GM19351 (cell line): ENCODE data around the gene MDFI.

ENCODE experiments used
- ATAC-seq: cut with Tn5 transposase; IDR thresholded peaks from one replicate; pipeline ENCODE4 v1.9.1; 2021; ENCODE audit warnings: mild to moderate bottlenecking, moderate library complexity; ENCODE audit not compliant: unreplicated experiment

Gene MDFI

GRCh38 chr6:41630946-41631345 is 7.3 kb upstream of the MDFI start:
- no peak for ATAC-seq

DNA sequence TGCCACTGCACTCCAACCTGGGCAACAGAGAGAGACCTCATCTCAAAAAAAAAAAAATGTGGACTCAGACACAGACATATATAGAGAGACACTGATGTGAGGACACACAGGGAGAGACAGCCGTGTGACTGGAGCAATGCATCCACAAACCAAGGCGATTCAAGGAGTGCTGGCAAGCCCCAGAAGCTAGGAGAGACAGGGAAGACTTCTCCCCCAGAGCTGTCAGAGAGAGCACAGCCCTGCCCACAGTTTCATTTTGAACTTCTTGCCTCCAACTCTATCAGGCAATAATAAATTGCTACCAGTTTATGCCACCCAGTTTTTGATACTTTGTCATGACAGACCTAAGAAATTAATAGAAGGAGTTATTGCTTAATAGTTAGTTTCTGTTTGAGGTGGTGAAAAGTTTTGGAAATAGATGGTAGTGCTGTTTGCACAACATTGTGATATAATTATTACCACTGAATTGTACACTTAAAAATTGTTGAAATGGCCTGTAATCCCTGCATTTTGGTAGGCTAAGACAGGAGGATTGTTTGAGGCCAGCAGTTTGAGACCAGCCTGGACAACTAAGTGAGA is 5.1 kb upstream of the MDFI start:
- ATAC-seq = no peak

DNA sequence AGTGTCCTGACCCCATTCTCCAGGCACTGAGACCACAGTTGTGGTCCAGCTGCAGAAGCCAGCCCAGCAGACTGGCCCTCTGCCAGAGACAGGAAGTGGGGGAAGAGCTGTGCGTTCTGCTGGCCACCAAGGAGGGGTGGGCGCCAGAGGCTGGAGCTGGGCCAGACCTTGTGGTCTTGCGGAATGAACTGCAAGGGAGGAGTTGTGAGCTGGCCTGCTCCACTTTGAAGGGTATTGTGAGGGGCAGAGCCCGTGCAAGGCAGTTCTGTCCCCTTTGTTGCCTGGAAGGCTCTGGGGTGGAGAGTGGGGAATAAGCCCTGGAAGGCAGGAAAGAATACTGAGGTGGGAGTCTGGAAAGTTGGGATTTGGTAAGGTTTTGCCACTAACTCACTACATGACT is 3.6 kb upstream of the MDFI start:
- ATAC-seq = no peak

DNA sequence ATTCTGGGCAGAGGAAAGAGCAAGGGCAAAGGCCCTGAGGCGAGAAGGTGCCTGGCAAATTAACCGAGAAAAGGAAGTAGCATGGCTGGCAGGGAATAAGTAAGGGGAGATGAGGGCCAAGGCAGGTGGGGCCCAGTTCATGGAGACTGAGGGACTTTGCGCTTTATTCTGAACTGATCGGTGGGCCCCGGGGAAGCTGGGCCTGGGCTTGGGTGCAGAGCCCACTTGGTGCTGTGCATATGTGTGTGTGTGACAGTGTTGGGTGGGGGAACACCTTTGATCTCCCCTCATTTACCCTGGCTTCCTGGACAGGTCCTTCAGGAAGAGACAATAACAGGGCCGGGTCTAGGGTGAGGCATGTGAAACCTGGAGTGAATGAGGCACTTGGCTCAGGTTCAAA is 2.9 kb upstream of the MDFI start:
- no peak for ATAC-seq

GRCh38 chr6:41636833-41637193 is 1.5 kb upstream of the MDFI start:
- no peak for ATAC-seq

DNA sequence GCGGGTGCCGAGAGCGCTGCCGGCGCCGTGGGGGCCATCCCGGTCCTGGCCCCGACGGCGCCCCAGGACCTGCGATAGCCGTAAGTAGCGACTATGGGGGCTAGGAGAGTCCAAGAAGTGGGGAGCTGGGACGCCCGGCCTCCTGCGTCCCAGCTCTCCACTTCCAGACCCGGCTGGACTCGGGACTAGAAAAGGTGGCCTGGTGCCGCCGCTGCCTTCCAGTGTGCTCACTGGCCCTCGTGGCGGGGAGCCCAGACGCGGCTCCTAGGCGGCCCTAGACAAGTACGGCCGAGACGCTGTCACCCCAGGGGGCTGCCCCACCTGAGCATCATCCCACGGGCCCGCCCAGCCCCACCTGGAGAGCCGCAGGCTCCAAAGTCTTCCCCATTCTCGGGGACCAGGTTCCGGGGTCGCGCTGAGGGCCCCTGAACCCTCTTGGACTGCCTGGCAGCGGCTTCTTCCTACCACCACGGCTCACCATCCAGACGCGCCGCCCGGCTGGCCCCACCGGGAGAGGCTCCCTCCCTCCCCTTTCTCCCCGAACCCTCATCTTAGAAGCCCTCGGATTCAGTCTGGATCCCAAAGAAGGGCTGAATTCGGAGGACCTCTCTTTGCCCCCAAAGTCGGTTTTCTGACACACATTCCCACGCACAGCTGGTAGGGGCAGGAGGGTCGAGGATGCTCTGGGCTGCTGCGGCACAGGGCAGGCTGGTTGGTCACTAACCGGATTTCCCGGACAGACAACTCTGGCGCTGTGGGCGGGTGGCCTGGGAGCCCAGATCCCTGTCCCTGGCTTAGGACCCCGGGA is 870 bp upstream of the MDFI start:
- no peak for ATAC-seq

DNA sequence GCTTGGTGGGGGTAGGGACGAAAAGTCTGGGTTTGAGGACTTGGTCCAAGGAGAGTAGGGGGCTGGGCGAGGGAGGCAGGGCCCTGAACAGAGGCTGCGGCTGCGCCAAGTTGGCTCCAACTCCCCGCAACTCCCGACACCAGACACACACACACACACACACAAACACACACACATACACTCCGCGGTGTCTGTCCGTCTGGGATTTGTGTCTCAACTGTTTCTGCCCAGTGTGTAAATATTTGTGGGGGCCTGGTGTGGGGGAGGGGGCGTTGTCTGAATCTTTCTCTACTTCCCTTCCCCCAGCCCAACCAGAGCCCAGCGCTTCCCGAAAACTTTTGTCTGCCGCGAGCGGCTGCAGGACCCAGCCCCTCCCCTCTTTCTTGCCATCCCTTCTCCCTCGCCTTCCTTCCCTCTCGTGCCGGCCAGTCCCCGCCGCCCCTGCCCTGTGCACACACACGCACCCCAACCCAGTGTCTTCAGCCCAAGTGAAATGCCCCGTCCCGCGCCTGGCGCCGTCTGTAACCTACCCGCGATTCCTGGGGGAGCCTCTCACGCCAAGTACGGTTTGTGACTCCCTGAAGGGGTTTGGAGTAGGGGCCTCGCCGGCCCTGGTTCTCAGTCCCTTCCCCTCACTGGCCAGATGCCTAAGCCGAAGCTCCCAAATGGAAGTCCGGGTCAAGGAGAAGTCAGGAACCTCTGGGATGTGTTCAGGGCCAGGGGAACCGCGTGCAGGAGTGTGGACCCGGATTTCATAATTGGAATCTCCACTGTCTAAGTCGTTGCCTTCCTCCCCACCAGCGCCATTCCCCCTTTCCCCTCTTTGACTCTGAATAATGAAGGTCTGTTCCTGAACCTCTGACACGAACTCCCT is 904 bp downstream of the MDFI start:
- no peak for ATAC-seq

DNA sequence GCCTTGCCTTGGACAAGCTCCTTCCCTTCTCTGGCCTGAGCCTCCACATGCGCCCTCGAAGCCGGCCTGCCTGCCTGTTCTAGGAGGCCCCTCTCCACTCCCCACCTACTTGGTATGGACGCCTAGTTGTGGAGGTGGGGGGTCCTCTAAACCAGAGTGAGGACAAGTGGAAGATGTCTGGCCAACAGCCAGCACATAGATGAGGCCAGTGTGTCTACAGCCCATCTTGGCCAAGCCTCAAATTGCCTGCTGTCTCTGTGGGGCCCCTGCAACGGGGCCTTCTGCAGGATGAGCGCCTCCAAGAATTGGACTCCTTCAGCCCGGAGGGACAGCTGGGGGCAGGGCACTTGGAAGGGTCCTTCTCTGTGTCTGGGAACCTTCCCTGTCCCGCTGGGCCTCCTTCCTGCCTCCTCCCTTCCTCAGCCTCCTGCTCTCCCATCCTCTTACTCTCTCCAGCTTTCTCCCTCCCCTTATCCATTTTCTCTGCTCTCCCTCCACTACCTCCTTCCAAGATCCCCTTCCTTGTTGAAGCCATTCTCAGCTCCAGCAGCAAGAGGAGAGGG is 1.6 kb downstream of the MDFI start:
- ATAC-seq = no peak

GRCh38 chr6:41640426-41640825 is 2.2 kb downstream of the MDFI start:
- ATAC-seq = no peak

DNA sequence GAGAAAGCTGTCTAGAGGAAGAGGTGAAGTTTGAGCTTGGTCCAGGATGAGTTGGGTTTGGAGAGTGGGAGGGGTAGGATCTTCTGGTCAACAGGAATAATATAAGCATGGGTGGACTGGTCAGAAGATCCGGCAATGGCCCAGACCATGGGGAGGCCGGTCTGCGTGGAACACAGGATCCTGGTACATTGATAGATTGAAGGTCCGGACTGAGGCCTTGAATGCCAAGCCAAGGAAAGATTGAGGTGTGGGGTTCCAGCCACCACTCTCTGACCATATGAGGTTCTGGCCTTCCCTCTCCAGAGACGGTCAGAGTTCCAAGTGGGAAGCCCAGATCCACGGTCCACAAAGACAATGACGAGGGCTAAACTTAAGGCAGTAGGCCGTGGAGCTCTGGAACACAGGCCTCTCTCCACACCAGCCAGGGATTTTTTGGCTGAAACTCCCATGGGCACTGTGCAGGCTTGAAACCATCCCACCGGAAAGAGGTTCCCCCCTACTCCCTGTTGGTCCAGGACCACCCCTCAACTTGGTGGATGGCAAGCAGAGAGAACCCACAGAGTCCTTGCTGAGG is 3.2 kb downstream of the MDFI start:
- ATAC-seq = no peak

- ATAC-seq = no peak
These were observed 4.1 kb downstream of the MDFI start for GRCh38 chr6:41642090-41642959.

DNA sequence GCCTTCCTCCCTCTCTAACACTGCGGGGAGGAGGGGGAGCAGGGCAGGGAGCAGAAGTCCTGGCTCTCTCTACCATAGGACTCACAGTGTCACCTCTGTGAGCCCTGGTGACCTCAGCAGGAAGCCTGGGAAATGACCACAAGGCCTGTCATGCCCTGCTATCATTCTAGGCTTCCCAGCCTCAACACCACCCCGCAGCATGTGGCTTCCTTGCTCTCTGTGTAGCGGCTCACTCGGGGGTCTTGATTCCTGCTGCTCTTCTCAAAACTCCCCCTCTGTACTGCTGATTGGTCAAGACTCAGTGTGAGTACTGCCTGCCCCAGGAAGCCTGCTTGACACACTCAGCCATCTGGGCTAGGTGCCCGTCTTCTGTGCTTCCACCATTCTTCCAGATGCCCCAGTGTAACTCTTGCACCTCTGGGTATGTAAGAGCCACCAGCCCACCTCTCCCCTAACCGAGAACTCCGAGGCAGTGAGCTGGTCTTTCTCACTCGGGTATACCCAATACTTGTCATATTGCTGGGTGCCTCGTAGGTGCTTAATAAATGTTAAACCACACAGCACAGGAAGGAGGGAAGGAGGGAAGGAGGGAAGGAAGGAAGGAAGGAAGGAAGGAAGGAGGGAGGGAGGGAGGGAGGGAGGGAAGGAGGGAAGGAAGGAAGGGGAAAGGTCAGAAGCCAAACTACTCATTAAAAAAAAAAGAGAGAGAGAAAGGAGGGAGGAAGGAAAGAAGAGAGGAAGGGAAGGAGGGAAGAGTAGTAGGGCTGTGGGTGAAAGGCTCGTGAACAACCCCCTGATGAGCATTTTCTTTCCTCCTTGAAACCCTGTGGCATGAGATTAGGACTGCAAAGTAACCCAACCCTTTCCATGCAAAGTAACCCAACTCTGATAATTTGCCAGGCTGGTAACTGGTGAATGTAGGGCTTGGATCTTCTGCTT is 5.0 kb downstream of the MDFI start:
- ATAC-seq = no peak

- no peak for ATAC-seq
These were observed 5.6 kb downstream of the MDFI start for GRCh38 chr6:41643899-41644269.

- no peak for ATAC-seq
These were observed 6.1 kb downstream of the MDFI start for GRCh38 chr6:41644297-41644879.

GRCh38 chr6:41645007-41645618 is 6.8 kb downstream of the MDFI start:
- ATAC-seq = no peak

- ATAC-seq = no peak
These were observed 7.9 kb downstream of the MDFI start for GRCh38 chr6:41646026-41646795.

DNA sequence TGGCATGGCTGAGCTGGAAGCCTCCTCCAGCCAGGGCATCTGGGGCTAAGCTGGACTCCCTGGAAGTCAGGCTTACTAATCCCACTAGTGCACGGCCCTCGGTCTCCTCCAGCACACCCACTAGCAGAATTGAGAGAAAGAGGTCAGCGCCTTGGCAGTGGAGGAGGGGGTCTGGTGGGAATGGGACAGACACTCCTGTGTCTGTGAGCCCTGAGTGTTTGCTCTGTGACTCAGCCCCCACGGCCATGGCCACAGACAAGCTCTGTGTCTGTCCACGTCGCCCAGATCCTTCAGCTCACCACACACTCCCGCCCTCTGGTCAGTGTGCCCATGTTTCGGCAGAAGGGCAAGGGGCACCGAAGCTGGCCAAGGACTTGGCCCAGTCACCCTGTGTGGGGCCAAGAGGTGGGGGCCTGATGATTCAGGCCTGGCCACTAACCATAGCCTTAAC is 8.8 kb downstream of the MDFI start:
- no peak for ATAC-seq
